Activated CD4-positive, alpha-beta T cell treated with anti-CD3 and anti-CD28 coated beads, Interleukin-2, amount 50 U/mL, for 4 hours (primary cell): ENCODE results near the gene ACAA1.
A peak's percentile ranks its signal among the peaks of the same experiment; 100 is the strongest.
"Not testable (repeated sequence)": the region's sequence is repeated elsewhere in the genome, so short reads cannot be mapped to it uniquely, and the experiment has no call there.

Experiments
- DNase-seq, 2 experiments: peaks; one replicate each; pipeline ENCODE4 v3.0.0-alpha.2; 2020

Gene ACAA1

GRCh38 chr3:38136777-38137614 lies at the start of gene ACAA1:
TSS of gene ACAA1 (minus strand) at chr3:38137127. CDS start at chr3:38137035, 92 bp downstream.
- peak; percentile 96 to 97 for DNase-seq

GRCh38 chr3:38177181-38177580 lies 40.3 kb upstream of the ACAA1 start:
- no peak for DNase-seq

GRCh38 chr3:38173834-38174418 lies 37.0 kb upstream of the ACAA1 start:
- DNase-seq, result no peak

GRCh38 chr3:38171622-38172021 lies 34.7 kb upstream of the ACAA1 start:
- DNase-seq, result no peak

- no peak for DNase-seq
Measured at GRCh38 chr3:38170722-38171121, 33.8 kb upstream of the ACAA1 start.

- DNase-seq, result no peak
Measured at GRCh38 chr3:38169027-38169317, 32.0 kb upstream of the ACAA1 start.

- no peak for DNase-seq
Measured at GRCh38 chr3:38168151-38169026, 31.5 kb upstream of the ACAA1 start.

- DNase-seq, result no peak
Measured at GRCh38 chr3:38167591-38167990, 30.7 kb upstream of the ACAA1 start.

- peak in 1 of 2 experiments; percentile 33 for DNase-seq
Measured at GRCh38 chr3:38165722-38166387, 28.9 kb upstream of the ACAA1 start.

GRCh38 chr3:38164952-38165721 lies 28.2 kb upstream of the ACAA1 start, which contains the start of gene OXSR1:
TSS of gene OXSR1 (plus strand) at chr3:38165537. CDS start at chr3:38165877, 340 bp downstream.
- DNase-seq, result peak; percentile 94 to 95

- no peak for DNase-seq
Measured at GRCh38 chr3:38164643-38164951, 27.7 kb upstream of the ACAA1 start.

GRCh38 chr3:38163841-38164642 lies 27.1 kb upstream of the ACAA1 start:
- no peak for DNase-seq

- DNase-seq, result no peak
Measured at GRCh38 chr3:38163117-38163840, 26.4 kb upstream of the ACAA1 start.

GRCh38 chr3:38160704-38161103 lies 23.8 kb upstream of the ACAA1 start:
- not testable (repeated sequence) for DNase-seq

GRCh38 chr3:38158472-38158871 lies 21.5 kb upstream of the ACAA1 start:
- DNase-seq, result no peak

GRCh38 chr3:38157595-38157994 lies 20.7 kb upstream of the ACAA1 start:
- no peak for DNase-seq

GRCh38 chr3:38157117-38157516 lies 20.2 kb upstream of the ACAA1 start:
- DNase-seq, result no peak

- DNase-seq, result no peak
Measured at GRCh38 chr3:38155825-38156224, 18.9 kb upstream of the ACAA1 start.

- no peak for DNase-seq
Measured at GRCh38 chr3:38154625-38155255, 17.8 kb upstream of the ACAA1 start.

GRCh38 chr3:38154033-38154494 lies 17.1 kb upstream of the ACAA1 start:
- no peak for DNase-seq
